HEK293 (cell line): Measurements from ENCODE around the gene GNRHR.

Source experiments
- CTCF ChIA-PET: fragments of 350-600 bp; formaldehyde crosslinking; extraction: SDS; loops from one replicate; lab custom pipeline; 2021; ENCODE audit warnings: antibody characterized with exemption; lab: Yijun Ruan, JAX
- POLR2A ChIA-PET: fragments of 300-600 bp; formaldehyde crosslinking; extraction: SDS; loops from one replicate; lab custom pipeline; 2020; ENCODE audit warnings: antibody characterized with exemption, inconsistent platforms; lab: Yijun Ruan, JAX
- H3K27ac ChIP-seq: fragments of 200-500 bp; sonication (Bioruptor generic); 2 replicates; pipeline ENCODE4 v1.5.1; 2014; ENCODE audit warnings: low read depth, low read length, control low read depth, inconsistent platforms; ENCODE audit errors: extremely low read depth
- H3K36me3 ChIP-seq, 2 experiments: fragments of 200-500 bp in 1 of 2; sonication (Bioruptor generic) in 1 of 2; 1 replicate in 1 of 2; 2 replicates in 1 of 2; pipeline ENCODE4 v1.5.1; 2014 to 2017; ENCODE audit warnings: inconsistent platforms in 2 of 2, low read length in 2 of 2; ENCODE audit not compliant: control insufficient read depth in 2 of 2, insufficient read depth in 1 of 2
- H3K4me1 ChIP-seq: fragments of 200-500 bp; sonication (Bioruptor generic); 2 replicates; pipeline ENCODE4 v1.5.1; 2014; ENCODE audit warnings: mild to moderate bottlenecking, low read length, inconsistent platforms; ENCODE audit not compliant: control insufficient read depth, insufficient read depth
- H3K4me3 ChIP-seq: 2 replicates; pipeline ENCODE4 v1.5.1; 2011; ENCODE audit warnings: low read depth, mild to moderate bottlenecking, control low read depth, low read length, moderate library complexity
- H3K9me3 ChIP-seq: fragments of 200-500 bp; sonication (Bioruptor generic); 2 replicates; pipeline ENCODE4 v1.5.1; 2014; ENCODE audit warnings: low read depth, low read length, inconsistent platforms; ENCODE audit not compliant: control insufficient read depth, insufficient read depth
- AEBP2 ChIP-seq: fragments of 450-650 bp; formaldehyde crosslinking; IDR thresholded peaks from 2 replicates; pipeline ENCODE4 v1.5.1; 2016; ENCODE audit warnings: missing biosample characterization, missing genetic modification characterization, borderline replicate concordance
- GLI2 ChIP-seq: fragments of 450-650 bp; formaldehyde crosslinking; IDR thresholded peaks from 2 replicates; pipeline ENCODE4; 2017; ENCODE audit warnings: missing biosample characterization, missing genetic modification characterization, low read depth, borderline replicate concordance
- TCF7L2 ChIP-seq: IDR thresholded peaks from 2 replicates; pipeline ENCODE4 v1.6.1; 2011; ENCODE audit warnings: low read depth, mild to moderate bottlenecking, inconsistent platforms, low read length, moderate library complexity, borderline replicate concordance
- ZBTB11 ChIP-seq: fragments of 450-650 bp; formaldehyde crosslinking; conservative IDR thresholded peaks from 2 replicates; pipeline ENCODE4 v1.5.1; 2016; ENCODE audit warnings: low read depth, missing biosample characterization, missing genetic modification characterization
- ZBTB44 ChIP-seq: fragments of 450-650 bp; IDR thresholded peaks from 2 replicates; pipeline ENCODE4 v1.5.1; 2018; ENCODE audit warnings: missing biosample characterization, mild to moderate bottlenecking, missing genetic modification characterization
- ZEB2 ChIP-seq: fragments of 450-650 bp; formaldehyde crosslinking; IDR thresholded peaks from 2 replicates; pipeline ENCODE4 v1.5.1; 2016; ENCODE audit warnings: missing biosample characterization, missing genetic modification characterization
- ZFHX2 ChIP-seq: fragments of 450-650 bp; formaldehyde crosslinking; conservative IDR thresholded peaks from 2 replicates; pipeline ENCODE4 v1.5.1; 2016; ENCODE audit warnings: missing biosample characterization, missing genetic modification characterization
- ZFP37 ChIP-seq: fragments of 450-650 bp; formaldehyde crosslinking; IDR thresholded peaks from 2 replicates; pipeline ENCODE4 v1.5.1; 2016; ENCODE audit warnings: missing biosample characterization, missing genetic modification characterization
- ZIC2 ChIP-seq: fragments of 450-650 bp; formaldehyde crosslinking; IDR thresholded peaks from 2 replicates; pipeline ENCODE4 v1.5.1; 2016; ENCODE audit warnings: missing biosample characterization, missing genetic modification characterization
- ZNF18 ChIP-seq: fragments of 450-650 bp; formaldehyde crosslinking; IDR thresholded peaks from 2 replicates; pipeline ENCODE4 v1.5.1; 2016; ENCODE audit warnings: missing biosample characterization, missing genetic modification characterization
- ZNF239 ChIP-seq: fragments of 450-650 bp; formaldehyde crosslinking; IDR thresholded peaks from 2 replicates; pipeline ENCODE4 v1.5.1; 2016; ENCODE audit warnings: missing biosample characterization, missing genetic modification characterization
- ZNF394 ChIP-seq: fragments of 450-650 bp; formaldehyde crosslinking; IDR thresholded peaks from 2 replicates; pipeline ENCODE4 v1.5.1; 2016; ENCODE audit warnings: missing biosample characterization, missing genetic modification characterization, mild to moderate bottlenecking, moderate library complexity, borderline replicate concordance
- ZNF426 ChIP-seq: fragments of 450-650 bp; formaldehyde crosslinking; IDR thresholded peaks from 2 replicates; pipeline ENCODE4 v1.5.1; 2017; ENCODE audit warnings: missing biosample characterization, missing genetic modification characterization, mild to moderate bottlenecking, inconsistent platforms, moderate library complexity
- ZNF549 ChIP-seq: fragments of 450-650 bp; IDR thresholded peaks from 2 replicates; pipeline ENCODE4 v1.5.1; 2018; ENCODE audit warnings: missing biosample characterization, missing genetic modification characterization, mild to moderate bottlenecking, inconsistent platforms, moderate library complexity
- ZNF629 ChIP-seq: fragments of 450-650 bp; formaldehyde crosslinking; IDR thresholded peaks from 2 replicates; pipeline ENCODE4 v1.5.1; 2017; ENCODE audit warnings: missing biosample characterization, missing genetic modification characterization
- ZNF645 ChIP-seq: fragments of 450-650 bp; formaldehyde crosslinking; IDR thresholded peaks from 2 replicates; pipeline ENCODE4; 2016; ENCODE audit warnings: missing biosample characterization, missing genetic modification characterization
- ZNF747 ChIP-seq: fragments of 450-650 bp; formaldehyde crosslinking; IDR thresholded peaks from 2 replicates; pipeline ENCODE4 v1.5.1; 2016; ENCODE audit warnings: missing biosample characterization, missing genetic modification characterization
- ZNF792 ChIP-seq: fragments of 450-650 bp; formaldehyde crosslinking; IDR thresholded peaks from 2 replicates; pipeline ENCODE4 v1.5.1; 2016; ENCODE audit warnings: missing biosample characterization, missing genetic modification characterization
- ZNF837 ChIP-seq: fragments of 450-650 bp; formaldehyde crosslinking; IDR thresholded peaks from 2 replicates; pipeline ENCODE4 v1.5.1; 2016; ENCODE audit warnings: missing biosample characterization, missing genetic modification characterization
- ZSCAN18 ChIP-seq: fragments of 450-650 bp; formaldehyde crosslinking; IDR thresholded peaks from 2 replicates; pipeline ENCODE4 v1.5.1; 2016; ENCODE audit warnings: missing biosample characterization, missing genetic modification characterization

Gene GNRHR

GRCh38 chr4:67704843-67705242, 49.3 kb downstream of the GNRHR start (continued):
- no peak for TF ChIP-seq ZBTB11 (tag by site-specific recombination)
- no peak for TF ChIP-seq ZEB2 (tag by site-specific recombination)
- no peak for TF ChIP-seq ZFHX2 (tag by site-specific recombination)
- no peak for TF ChIP-seq ZNF645 (tag by site-specific recombination)
- no peak for TF ChIP-seq ZBTB44 (tag by site-specific recombination)
- TF ChIP-seq AEBP2 (tag by site-specific recombination): no peak
- no peak for TF ChIP-seq TCF7L2
- TF ChIP-seq ZNF426 (tag by site-specific recombination): no peak
- TF ChIP-seq GLI2: no peak
- TF ChIP-seq ZNF18 (tag by site-specific recombination): no peak
- no peak for TF ChIP-seq ZNF394 (tag by site-specific recombination)
- no peak for TF ChIP-seq ZNF629 (tag by site-specific recombination)
- no peak for TF ChIP-seq ZFP37

GRCh38 chr4:67702166-67702565, 52.0 kb downstream of the GNRHR start:
- Histone ChIP-seq H3K27ac (no peak overlapping the region), H3K4me1 (no peaks in the 10 kb centered on the region), H3K4me3 (no peak overlapping the region), H3K36me3 (peaks cover 0 to 5% of the 10 kb centered on the region in 2 experiments; a peak in 1 of 3 replicates), H3K9me3 (no peaks in the 10 kb centered on the region)
- POLR2A ChIA-PET: interaction anchor here (1.5 kb wide), 1 partner anchor 157 kb away, joined by 5 read pairs; the partner anchor contains the start of gene CENPC
- CTCF ChIA-PET: no interaction called here
- no peak for TF ChIP-seq ZSCAN18 (tag by site-specific recombination)
- no peak for TF ChIP-seq GLI2
- TF ChIP-seq ZNF549 (tag by site-specific recombination): no peak
- no peak for TF ChIP-seq ZIC2 (tag by site-specific recombination)
- TF ChIP-seq ZBTB44 (tag by site-specific recombination): no peak
- TF ChIP-seq ZNF747 (tag by site-specific recombination): no peak
- no peak for TF ChIP-seq ZNF239 (tag by site-specific recombination)
- no peak for TF ChIP-seq ZNF792 (tag by site-specific recombination)
- TF ChIP-seq ZNF837: no peak
